ENCODE measurements around the gene LETM1.

The LETM1 gene

DNA sequence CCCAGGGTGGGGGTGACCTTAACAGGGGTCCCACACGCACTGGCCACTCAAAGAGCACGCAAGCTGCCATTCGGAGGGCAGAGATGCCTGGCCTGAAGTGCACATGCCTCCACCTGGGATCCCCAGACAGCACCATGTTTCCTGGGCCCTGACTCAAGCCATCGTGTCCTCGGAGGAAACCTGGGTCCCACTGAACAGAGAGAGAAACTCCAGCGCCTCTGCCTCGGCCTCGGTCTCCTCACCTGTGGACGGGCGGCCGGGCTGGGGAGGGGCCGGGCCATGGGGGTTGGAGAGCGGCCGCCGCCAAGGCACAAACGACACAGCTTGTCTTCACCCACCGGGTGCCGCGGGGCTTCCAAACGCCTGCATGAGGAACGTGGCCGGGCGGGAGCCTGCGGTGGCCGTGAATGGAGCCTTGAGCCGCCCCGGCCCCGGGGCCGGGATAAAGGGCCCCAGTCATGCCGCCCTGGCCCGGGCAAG lies 92.8 kb downstream of the LETM1 start:
- no peak for DNase-seq (ENCODE audit: low read depth)

- DNase-seq (ENCODE audit: low read depth): no peak
Observed at GRCh38 chr4:1762264-1763010, 93.5 kb downstream of the LETM1 start.

Measured in iris pigment epithelial cell (primary cell).